Stimulated activated CD4-positive, alpha-beta T cell treated with anti-CD3 and anti-CD28 coated beads, Interleukin-15, amount 100 ng/mL, for 1 hour (primary cell): ENCODE results near the gene CXCL17.
A peak's percentile ranks its signal among the peaks of the same experiment; 100 is the strongest.

Source experiments
- DNase-seq, 2 donors: peaks; one replicate each; pipeline ENCODE4 v3.0.0-alpha.2; 2020; ENCODE audit warnings: low read depth in 1 of 2, low spot score in 1 of 2

Gene CXCL17

DNA sequence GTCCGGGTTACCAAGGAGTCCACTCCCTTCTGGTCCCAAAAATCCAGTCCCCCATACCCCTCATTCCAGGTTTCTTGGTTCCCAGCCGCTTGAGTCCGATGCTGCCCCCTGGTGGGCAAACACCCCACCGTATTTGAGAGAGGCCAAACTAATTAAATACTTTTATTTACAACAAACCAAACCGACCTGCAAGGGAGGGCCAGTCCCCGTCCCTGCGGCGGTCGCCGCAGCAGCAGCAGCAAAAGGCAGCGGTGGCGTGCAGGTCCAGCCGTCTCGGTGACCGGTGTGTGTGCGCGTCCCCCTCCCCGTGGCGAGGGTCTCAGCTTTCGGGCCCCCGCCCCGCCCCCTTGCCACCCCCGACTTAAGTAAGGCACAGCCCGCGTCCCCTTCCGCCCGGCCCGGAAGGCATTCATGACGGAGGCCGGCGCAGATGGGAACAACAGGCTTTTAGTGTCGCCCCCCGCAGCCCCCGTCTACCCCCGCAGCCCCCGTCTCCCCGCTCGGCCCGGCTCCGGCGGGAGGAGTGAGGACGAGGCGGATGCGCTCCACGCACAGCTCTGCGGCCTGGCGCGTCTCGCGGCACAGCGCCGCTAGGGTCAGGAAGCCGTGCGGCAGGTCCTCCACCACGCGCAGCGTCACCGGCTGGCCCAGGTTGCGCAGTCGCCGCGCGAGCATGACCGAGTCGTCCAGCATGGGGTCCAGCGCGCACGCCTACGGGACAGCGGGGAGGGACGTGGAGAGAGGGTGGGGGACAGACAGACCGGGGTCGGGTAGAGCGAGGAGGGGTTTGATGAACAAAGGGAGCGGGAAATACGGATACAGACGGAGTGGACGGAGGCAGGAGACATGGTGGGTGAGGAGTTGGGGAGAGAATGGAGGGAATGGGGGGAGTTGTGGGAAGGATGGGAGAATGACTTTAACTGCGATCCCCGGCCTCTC, 41.1 kb downstream of the CXCL17 start:
- DNase-seq: peak; percentile 56 to 70

- no peak for DNase-seq
Measured at GRCh38 chr19:42400404-42400803, 42.3 kb downstream of the CXCL17 start.

DNA sequence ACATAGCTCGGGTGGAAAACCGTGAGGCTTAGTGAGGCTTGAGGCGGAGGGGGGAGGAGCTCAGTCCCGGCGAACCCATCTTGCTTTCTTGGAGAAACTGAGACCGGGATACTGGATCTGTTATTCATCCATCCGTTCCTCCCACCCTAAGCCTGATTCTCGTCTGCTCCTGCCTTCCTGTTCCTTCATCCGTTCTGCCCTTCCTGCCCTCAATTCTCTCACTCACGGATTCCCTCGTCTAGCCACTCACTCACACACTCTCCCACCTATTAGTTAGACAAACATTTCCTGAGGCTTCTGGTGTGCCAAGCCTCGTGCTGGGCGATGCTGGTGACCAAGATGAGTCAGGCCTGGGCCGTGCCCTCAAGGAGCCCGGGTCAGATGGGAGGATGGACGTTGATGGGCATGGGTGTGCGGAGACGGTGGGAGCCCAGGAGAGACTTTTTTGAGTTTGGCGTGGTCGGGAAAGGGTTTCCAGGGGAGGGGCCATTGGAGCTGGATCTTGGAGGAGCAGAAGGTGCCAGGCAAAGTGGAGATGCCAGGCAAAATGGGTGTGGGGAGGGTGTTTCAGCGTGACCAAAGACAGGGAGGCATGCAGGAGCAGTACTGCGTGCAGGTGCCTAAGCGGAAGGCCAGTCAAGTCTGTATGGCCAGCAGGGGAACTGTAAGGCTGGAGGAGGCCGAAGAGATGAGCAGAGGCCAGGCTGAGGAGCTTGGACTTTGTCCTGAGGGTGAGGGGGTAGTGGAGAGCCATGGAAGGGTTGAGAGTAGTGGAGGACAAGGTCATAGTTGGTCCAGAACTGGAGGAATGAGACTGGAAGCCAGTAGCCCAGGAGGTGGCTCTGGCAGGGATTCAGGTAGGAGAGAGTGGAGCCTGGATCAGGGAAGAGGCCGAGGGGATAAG, 45.2 kb downstream of the CXCL17 start:
- no peak for DNase-seq

DNA sequence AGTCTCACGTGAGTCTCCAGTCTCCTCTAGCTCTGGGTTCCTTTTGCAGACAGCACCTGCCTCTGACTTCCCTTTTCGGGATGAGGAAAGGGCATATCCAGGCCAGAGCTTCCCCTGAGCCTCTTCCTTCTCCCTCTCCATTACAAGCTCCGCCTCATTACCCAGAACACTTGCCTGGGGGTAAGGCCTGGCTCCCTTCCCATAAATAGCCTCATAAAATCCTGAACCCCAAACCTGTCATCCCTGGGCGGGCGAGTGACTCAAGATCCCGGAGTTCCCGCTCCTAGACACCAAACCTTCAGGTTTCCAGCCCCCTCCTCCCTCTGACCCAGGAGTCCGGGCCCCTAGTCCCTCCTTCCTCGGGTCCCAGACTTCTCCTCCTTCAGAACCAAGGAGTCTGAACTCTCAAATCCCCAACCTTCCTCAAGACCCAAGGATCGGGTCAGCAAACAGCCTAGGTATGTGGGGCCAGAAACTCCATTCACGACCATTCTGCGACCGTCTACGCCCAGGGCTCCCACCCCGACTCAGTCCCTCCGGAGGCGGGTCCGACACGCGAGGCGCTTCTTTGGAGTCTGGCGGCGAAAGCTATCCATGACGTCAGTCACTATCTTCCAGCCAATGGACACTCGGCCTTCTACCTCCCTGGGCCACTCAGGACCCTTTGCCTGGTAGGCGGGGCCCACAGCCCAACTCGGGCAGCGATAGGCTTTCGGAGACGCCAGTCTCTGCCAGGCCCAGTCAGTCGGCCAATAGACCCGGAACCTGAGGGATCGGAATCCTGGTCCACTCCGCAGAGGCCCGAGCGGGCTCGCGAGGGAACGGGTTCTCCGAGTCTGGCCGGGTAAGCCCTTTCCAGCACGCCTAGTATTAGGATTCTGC, 46.1 kb downstream of the CXCL17 start:
- DNase-seq: peak; percentile 80 to 91

DNA sequence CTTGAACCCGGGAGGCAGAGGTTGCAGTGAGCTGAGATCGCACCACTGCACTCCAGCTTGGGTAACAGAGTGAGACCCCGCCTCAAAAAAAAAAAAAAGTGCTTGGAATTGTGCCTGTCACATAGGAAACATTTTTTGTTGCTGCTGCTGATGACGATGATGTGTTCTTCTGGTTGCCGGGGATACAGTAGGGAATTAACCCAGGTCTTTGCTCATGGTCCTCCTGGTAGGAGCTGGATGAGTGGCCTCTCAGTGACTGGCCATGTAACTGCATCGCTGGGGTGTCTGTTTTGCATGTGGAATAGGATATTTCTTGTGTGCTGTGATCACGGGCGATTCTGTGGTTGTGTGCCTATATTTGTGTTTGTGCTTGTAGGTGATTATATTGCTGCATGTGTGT, 48.0 kb downstream of the CXCL17 start:
- DNase-seq: no peak

DNA sequence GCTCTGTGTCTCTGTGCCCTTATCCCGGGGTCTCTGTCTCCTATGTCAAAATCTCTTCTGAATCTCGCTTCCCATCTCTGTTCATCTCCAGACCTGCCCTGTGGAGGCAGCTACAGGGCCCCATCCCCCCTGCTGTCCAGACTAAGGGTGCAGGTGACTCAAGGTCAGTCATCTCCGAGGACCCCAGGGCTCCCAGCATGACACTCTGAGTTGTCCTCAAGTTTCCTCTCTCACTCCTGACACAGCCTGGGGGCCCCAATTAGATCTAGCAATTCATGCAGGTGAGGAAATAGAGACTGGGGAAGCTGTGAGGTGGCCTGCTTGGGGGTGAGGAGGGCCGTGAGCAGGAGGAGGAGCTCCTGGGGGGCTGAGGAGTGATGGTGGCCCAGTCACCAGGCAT, 50.6 kb downstream of the CXCL17 start:
- DNase-seq: no peak

DNA sequence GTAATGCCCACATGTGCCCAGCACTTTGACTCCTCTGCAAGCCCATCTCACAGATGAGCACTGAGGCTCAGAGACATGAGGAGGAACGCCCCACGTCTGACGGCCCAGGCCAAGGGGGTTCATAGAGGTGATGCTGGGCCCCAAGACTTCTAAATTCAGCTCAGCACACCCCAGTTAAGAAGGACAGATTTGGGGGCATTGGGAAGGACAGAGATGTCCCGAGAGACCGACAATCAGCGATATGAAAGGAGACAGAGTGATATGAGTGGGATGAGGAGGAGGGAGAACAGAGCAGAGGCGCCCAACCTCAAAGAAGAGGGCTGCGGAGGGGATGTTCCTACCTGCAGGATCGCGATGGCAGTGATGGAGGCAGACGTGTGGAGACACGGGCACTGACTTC, 52.8 kb downstream of the CXCL17 start, which contains the start of gene CNFN:
TSS of gene CNFN (minus strand) at position 399 of the 400 bp plus-strand sequence. CDS start 1,260 bp downstream, outside the sequence.
- DNase-seq: no peak

DNA sequence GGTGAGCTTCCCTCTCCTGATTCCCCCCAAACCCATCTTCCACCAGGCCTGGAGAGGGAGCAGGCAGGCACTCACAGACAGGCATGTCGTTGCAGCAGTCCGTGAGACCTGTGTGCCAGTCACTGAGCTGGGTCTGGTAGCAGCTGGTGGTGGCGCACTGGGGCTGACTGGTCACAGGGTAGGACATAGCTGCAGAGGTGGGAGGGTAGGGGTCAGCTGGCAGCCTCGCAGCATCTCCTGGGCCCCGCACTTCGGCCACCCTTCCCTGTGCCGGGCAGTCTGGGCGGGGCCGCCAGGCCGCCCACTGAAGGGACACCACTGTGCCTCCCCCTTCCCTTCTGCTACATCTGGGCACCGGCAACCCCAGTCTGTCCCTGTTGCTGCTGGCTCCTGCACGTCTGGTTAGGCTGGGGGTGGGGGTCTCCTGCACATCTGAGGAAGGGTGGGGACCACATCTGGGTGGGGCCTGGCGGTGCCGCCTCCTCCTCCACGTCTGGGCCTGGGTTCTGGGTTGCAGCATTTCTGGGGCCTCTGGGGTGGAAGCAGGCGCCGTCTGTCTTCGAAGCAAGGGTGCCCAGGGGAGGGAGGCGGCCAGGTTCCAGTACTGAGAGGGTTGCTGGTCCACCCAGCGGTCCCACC, 53.8 kb downstream of the CXCL17 start:
- no peak for DNase-seq

GRCh38 chr19:42386974-42387707, 55.6 kb downstream of the CXCL17 start:
- DNase-seq: peak; percentile 32 to 60

DNA sequence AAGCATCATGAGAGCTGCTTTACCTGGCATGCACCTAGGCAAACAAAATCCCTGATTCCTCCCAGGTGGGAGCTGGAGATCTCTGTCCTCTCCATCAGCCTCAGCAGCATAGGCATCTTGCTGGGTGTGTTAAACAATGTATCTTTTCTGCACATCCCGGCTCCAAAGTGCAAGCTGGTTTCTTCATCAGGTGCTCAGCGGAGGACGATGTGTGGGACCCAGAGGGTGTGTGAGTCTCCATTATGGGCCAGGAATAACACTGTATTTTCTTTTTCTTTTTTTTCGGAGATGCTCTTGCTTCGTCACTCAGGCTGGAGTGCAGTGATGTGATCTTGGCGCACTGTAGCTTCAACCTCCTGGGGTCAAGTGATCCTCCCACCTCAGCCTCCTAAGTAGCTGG, 62.6 kb downstream of the CXCL17 start:
- no peak for DNase-seq
